Muscle of leg (tissue), 11 donors: Measurements from ENCODE around the gene NQO2. TPM values are rescaled to one million over a fixed set of nuclear protein-coding genes. Genes with fewer than 3 reads are reported as not detected.
"Not testable (repeated sequence)": the region's sequence is repeated elsewhere in the genome, so short reads cannot be mapped to it uniquely, and the experiment has no call there.

Source experiments
- DNase-seq: peaks from one replicate; pipeline ENCODE4 v3.0.0; 2013
- H3K27ac ChIP-seq: one replicate; pipeline ENCODE4 v1.5.1; 2013; ENCODE audit warnings: mild to moderate bottlenecking, low read length, control low read depth
- H3K27me3 ChIP-seq: one replicate; pipeline ENCODE4 v1.6.1; 2013; ENCODE audit warnings: low read length; ENCODE audit not compliant: control insufficient read depth, insufficient read depth
- H3K36me3 ChIP-seq: one replicate; pipeline ENCODE4 v1.6.1; 2013; ENCODE audit warnings: low read length; ENCODE audit not compliant: control insufficient read depth, insufficient read depth
- H3K4me1 ChIP-seq: one replicate; pipeline ENCODE4 v1.6.1; 2013; ENCODE audit warnings: low read length; ENCODE audit not compliant: control insufficient read depth, insufficient read depth
- H3K4me3 ChIP-seq: one replicate; pipeline ENCODE4 v1.5.1; 2013; ENCODE audit warnings: low read length, control low read depth
- H3K9me3 ChIP-seq: replicated peaks from 2 replicates; pipeline ENCODE4 v1.6.1; 2013; ENCODE audit warnings: low read depth, low read length; ENCODE audit not compliant: control insufficient read depth
- WGBS: methylation state at CpG from one replicate; pipeline ENCODE4 v1.1.5; 2013; ENCODE audit warnings: missing lambda C conversion rate; ENCODE audit not compliant: insufficient coverage; 5-methylcytosine and 5-hydroxymethylcytosine counted together
- polyA plus RNA-seq, 8 donors: library from polyadenylated mRNA; unstranded; fragments of 120-200 nt; gene quantifications; one replicate each; pipeline versions ENCODE4 v1.2.1 to v1.2.3, GENCODE V29; 2013; ENCODE audit warnings: inconsistent platforms in 1 of 8, low replicate concordance in 1 of 8; ENCODE audit not compliant: insufficient read length in 8 of 8, insufficient read depth in 1 of 8
- total RNA-seq: library from RNA; stranded (reverse); fragments of 120-200 nt; gene quantifications from one replicate; pipeline ENCODE4 v1.2.4, GENCODE V29; 2013

NQO2 gene
- total and polyA plus RNA-seq, 9 donors = 15.0 to 21.3 (median 19.7) TPM

DNA sequence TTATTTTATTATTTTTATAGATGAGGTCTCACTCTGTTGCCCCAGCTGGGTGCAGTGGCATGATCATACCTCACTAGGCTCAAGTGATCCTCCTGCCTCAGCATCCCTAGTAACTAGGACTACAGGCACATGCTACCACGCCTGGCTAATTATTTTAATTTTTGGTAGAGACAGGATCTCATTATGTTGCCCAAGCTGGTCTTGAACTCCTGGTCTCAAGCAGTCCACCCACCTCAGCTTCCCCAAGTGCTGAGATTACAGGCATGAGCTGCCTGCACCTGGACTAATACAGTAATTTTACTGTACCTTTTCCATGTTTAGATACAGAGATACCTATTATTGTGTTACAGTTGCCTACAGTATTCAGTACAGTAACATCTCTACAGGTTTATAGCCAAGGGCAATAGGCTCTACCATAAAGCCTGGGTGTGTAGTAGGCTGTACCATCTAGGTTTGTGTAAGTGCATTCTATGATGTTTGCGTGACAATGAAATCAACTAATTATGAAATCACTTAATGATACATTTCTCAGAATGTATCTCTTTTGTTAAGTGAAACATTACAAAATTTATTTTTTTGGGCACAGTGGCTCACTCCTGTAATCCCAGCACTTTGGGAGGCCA is 21.4 kb downstream of the NQO2 start:
- not testable (repeated sequence) for H3K27ac ChIP-seq, H3K27me3 ChIP-seq, H3K4me3 ChIP-seq, H3K9me3 ChIP-seq, DNase-seq
- WGBS = no CpG with 5 or more reads among the region's 2 CpGs
- Histone ChIP-seq H3K36me3 (peaks cover 22% of the 10 kb centered on the region), H3K4me1 (peaks cover 20% of the 10 kb centered on the region)

DNA sequence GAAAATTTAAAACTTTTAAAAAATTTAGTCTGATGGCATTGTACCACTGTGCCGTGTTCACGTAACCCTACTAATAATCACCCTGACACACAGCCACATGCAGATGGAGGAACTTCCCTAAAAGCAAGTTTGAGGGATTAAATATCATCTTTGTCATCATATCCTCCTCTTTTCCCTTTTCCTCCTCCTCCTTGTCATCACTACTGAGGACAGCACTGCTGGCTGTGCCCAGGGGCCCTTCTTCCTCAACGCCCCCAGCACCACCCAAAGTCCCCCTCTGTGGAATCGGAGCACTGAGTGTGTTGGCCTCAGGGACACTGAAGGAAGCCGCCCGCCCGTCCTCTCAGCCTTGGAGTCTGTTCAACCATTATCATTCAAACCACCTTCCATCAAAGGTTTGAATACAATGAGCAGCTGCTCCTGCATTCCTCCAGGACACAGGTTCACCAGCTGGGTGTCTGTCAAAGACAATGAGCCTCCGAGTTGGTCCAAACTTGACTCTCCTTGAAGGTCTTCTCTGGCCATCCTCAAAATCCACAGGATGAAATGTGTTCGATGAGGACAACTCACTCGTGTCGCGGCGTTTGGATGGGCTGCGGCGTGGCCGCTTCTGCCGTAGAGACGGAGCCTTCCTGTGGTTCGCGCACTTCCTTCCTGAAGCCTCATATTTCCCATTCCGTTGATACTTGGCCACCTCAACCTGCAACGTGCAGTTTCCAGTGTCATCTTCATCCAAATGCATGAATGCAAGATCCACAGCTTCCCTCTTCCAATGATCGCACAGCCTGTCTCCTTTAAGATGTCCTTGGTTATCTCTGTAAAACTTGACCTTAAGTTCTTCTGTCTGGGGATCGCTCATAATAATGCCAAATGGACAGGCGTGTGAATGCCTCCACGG is 23.3 kb downstream of the NQO2 start:
- Histone ChIP-seq H3K27me3 (no peaks in the 10 kb centered on the region), H3K9me3 (no peaks in the 10 kb centered on the region), H3K4me1 (peaks cover 28% of the 10 kb centered on the region), H3K4me3 (peak overlapping the region; percentile 32), H3K36me3 (peaks cover 9% of the 10 kb centered on the region), H3K27ac (peak overlapping the region; percentile 20)
- 77% methylated on average over 19 of the region's 26 CpGs for WGBS
- peak; percentile 50 for DNase-seq

DNA sequence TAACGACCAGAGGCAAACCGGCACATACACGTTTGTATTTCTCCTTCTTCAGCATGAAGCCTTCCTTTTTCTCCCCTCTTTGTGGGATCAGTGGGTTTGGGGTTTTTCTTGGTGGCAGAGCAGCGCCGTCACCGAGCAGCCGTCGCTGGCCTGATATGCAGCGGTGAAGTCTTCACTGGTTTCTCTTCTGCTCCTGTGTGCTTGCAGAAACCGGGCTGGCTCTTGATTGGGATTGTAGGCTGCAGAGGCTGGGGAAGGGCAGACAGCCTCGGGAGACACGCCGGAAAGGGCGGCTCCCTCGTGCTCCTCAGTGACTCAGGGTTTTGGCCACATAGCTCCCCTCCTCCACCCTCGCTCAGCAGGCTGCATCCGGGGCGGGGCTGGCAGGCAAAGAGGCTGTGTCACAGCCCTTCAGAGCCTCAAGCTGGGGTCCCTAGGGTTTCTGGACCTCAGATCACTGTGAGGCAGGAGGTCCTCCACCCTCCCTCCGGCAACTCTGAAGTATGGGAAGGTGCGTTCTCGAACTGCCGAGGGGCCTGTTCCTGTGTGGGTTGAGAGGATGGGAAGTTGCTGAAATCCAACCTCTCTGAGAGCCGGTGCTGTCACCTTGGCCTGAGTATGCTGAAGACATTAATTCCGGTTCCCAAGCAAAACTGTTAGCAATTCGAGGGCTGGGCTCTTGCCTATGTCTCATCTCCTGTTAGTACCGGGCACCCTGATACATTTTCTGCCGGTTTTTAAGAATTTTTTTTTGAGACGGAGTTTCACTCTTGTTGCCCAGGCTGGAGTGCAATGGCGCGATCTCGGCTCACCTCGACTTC is 24.2 kb downstream of the NQO2 start:
- 48% methylated on average over 24 of the region's 32 CpGs for WGBS
- Histone ChIP-seq H3K4me3 (peak overlapping the region; percentile 32), H3K27me3 (no peaks in the 10 kb centered on the region), H3K27ac (peak overlapping the region; percentile 53), H3K9me3 (no peaks in the 10 kb centered on the region), H3K36me3 (peaks cover 9% of the 10 kb centered on the region), H3K4me1 (peaks cover 28% of the 10 kb centered on the region)
- peak; percentile 93 for DNase-seq

- H3K27me3 ChIP-seq = peaks cover 5% of the 10 kb centered on the region
- peak overlapping the region; percentile 21 for H3K27ac ChIP-seq
- H3K9me3 ChIP-seq = no peaks in the 10 kb centered on the region
- H3K4me1 ChIP-seq = peaks cover 28% of the 10 kb centered on the region
- H3K4me3 ChIP-seq = no peak overlapping the region
- DNase-seq = peak; percentile 68
- no peaks in the 10 kb centered on the region for H3K36me3 ChIP-seq
- WGBS = 79% methylated on average over 8 of the region's 20 CpGs
These were observed 27.3 kb downstream of the NQO2 start for GRCh38 chr6:3026791-3027626.

GRCh38 chr6:3028156-3028555 is 28.5 kb downstream of the NQO2 start:
- H3K4me1 ChIP-seq = peaks cover 24% of the 10 kb centered on the region
- not testable (repeated sequence) for H3K27ac ChIP-seq, H3K36me3 ChIP-seq, H3K9me3 ChIP-seq, H3K27me3 ChIP-seq, H3K4me3 ChIP-seq, DNase-seq
- WGBS = no CpG with 5 or more reads among the region's 5 CpGs

DNA sequence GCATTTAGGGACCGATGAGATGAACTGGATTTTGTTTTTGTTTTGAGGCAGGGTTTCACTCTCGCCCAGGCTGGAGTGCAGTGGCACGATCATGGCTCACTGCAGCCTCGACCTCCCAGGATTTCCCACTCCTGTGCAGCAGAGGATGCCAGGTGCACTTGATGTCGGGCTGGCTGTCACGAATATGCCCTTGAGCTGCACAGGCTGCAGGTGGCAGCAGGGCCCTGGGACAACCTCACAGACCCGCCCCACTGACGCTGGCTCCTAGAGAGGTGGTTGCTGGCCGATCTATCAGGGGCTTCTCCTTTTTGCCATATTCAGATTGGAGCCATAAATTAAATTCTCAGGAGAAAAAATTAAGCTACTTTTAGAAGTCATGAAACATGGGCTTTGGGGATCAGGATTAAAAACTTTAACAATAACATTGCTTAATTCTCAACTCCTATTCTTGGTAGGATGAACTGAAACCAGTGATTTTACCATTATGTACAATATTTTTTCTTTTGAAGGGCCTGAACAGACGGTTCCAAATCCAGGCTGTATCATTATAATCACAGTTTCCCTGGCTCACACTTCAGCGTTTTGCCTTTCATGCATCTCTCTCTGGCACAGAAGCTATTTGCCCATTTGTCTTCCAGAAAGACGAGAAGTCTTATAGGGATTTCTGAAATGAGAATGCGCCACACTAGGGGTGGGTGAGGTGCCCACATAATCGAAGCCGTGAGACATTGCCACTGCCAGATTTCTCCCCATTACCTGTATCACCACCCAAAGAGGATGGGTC is 32.4 kb downstream of the NQO2 start:
- no peak for DNase-seq
- Histone ChIP-seq H3K36me3 (no peaks in the 10 kb centered on the region), H3K9me3 (no peaks in the 10 kb centered on the region), H3K27ac (no peak overlapping the region), H3K27me3 (peaks cover 5% of the 10 kb centered on the region), H3K4me1 (no peaks in the 10 kb centered on the region), H3K4me3 (no peak overlapping the region)
- WGBS = 69% methylated on average over 7 of the region's 15 CpGs

DNA sequence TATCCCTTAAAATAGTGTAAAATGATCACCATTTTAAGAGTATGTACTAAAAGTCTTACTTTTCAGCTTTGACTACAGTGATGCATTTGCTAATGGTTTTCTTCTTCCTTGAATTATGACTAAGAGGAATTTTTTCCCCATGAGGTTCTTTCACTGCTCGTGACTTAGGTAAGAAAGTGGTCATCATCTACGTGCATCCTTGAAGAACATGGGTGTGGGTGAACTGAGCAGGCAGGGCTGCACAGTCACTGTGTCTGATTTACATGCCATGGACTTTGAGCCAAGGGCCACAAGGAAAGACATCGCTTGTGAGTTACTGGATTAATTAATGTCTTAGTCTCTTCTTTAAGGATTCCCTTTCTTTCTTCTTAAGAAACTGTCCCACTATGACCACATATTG is 33.3 kb downstream of the NQO2 start:
- Histone ChIP-seq H3K9me3 (no peaks in the 10 kb centered on the region), H3K36me3 (no peaks in the 10 kb centered on the region), H3K27me3 (peaks cover 5% of the 10 kb centered on the region), H3K27ac (no peak overlapping the region), H3K4me1 (no peaks in the 10 kb centered on the region), H3K4me3 (no peak overlapping the region)
- WGBS = 69% methylated on average over 2 of the region's 3 CpGs
- DNase-seq = no peak

GRCh38 chr6:3033652-3034051 is 34.0 kb downstream of the NQO2 start:
- DNase-seq = no peak
- H3K9me3 ChIP-seq = no peaks in the 10 kb centered on the region
- no peak overlapping the region for H3K27ac ChIP-seq
- H3K4me1 ChIP-seq = no peaks in the 10 kb centered on the region
- 63% methylated on average over 1 of the region's 5 CpGs for WGBS
- H3K36me3 ChIP-seq = no peaks in the 10 kb centered on the region
- H3K4me3 ChIP-seq = no peak overlapping the region
- peaks cover 5% of the 10 kb centered on the region for H3K27me3 ChIP-seq

GRCh38 chr6:3035397-3035796 is 35.7 kb downstream of the NQO2 start:
- WGBS = 71% methylated on average over 1 of the region's 5 CpGs
- DNase-seq = no peak

More at GRCh38 chr6:3035397-3035796, 35.7 kb downstream of the NQO2 start:
- no peak overlapping the region for H3K27ac ChIP-seq
- no peaks in the 10 kb centered on the region for H3K4me1 ChIP-seq
- no peaks in the 10 kb centered on the region for H3K9me3 ChIP-seq
- no peaks in the 10 kb centered on the region for H3K36me3 ChIP-seq
- peaks cover 5% of the 10 kb centered on the region for H3K27me3 ChIP-seq
- no peak overlapping the region for H3K4me3 ChIP-seq
